GM10847 (cell line): ENCODE data around the gene ST14.

Experiments
- POLR2A ChIP-seq: IDR thresholded peaks from 2 replicates; pipeline ENCODE4 v1.6.1; 2011; ENCODE audit not compliant: insufficient read length; ENCODE audit errors: extremely low read depth

The ST14 gene

GRCh38 chr11:130174642-130175041 is 15.1 kb downstream of the ST14 start:
- TF ChIP-seq POLR2A = no peak

GRCh38 chr11:130175898-130176297 is 16.3 kb downstream of the ST14 start:
- TF ChIP-seq POLR2A = no peak

- no peak for TF ChIP-seq POLR2A
These were observed 18.2 kb downstream of the ST14 start for GRCh38 chr11:130177782-130178181.

- no peak for TF ChIP-seq POLR2A
These were observed 19.1 kb downstream of the ST14 start for GRCh38 chr11:130178441-130179339.

GRCh38 chr11:130179396-130180306 is 20.1 kb downstream of the ST14 start:
- no peak for TF ChIP-seq POLR2A

GRCh38 chr11:130180491-130180890 is 20.9 kb downstream of the ST14 start:
- no peak for TF ChIP-seq POLR2A

- no peak for TF ChIP-seq POLR2A
These were observed 21.3 kb downstream of the ST14 start for GRCh38 chr11:130180896-130181294.

GRCh38 chr11:130181295-130182272 is 22.0 kb downstream of the ST14 start:
- TF ChIP-seq POLR2A = no peak

- TF ChIP-seq POLR2A = no peak
These were observed 24.5 kb downstream of the ST14 start for GRCh38 chr11:130183878-130184610.

- no peak for TF ChIP-seq POLR2A
These were observed 27.5 kb downstream of the ST14 start for GRCh38 chr11:130187096-130187495.

- TF ChIP-seq POLR2A = no peak
These were observed 28.5 kb downstream of the ST14 start for GRCh38 chr11:130188047-130188446.

GRCh38 chr11:130188585-130189347 is 29.2 kb downstream of the ST14 start:
- no peak for TF ChIP-seq POLR2A

GRCh38 chr11:130189492-130190210 is 30.1 kb downstream of the ST14 start:
- no peak for TF ChIP-seq POLR2A
